ENCODE measurements around the gene FASTKD3. TPM values are rescaled to one million over a fixed set of nuclear protein-coding genes. Genes with fewer than 3 reads are reported as not detected.

Gene FASTKD3
- total and polyA plus RNA-seq, 10 of the 15 experiments (the other 5 are each of a cell fraction or from before 2014, with no cell fraction given), result 12.1 to 59.6 (median 25.3) TPM

- Histone ChIP-seq H3K9me3 (replicated peaks; ENCODE audit: control insufficient read depth, insufficient read depth, low read length) (no peaks in the 10 kb centered on the region), H3K9ac (ENCODE audit: control insufficient read depth, insufficient read depth, low read length) (no peak overlapping the region), H3K4me3 (no peak overlapping the region), H3K79me2 (ENCODE audit: control insufficient read depth, insufficient read depth, low read length) (peaks cover 6% of the 10 kb centered on the region), H3K27me3 (replicated peaks in 1 of 2; ENCODE audit: control insufficient read depth in 2 of 2, insufficient read depth in 2 of 2, low read length in 1 of 2) (no peaks in the 10 kb centered on the region), H4K20me1 (ENCODE audit: control insufficient read depth, insufficient read depth) (0 out of 2 replicates have a peak, but pooled peaks cover 3% of the 10 kb centered on the region), H3K36me3 (ENCODE audit: control insufficient read depth in 2 of 2, insufficient read depth in 2 of 2, low read length in 1 of 2) (peaks cover 15 to 33% of the 10 kb centered on the region in 2 experiments), H3K4me2 (ENCODE audit: control insufficient read depth, insufficient read depth) (no peak overlapping the region), H3K27ac (ENCODE audit: control insufficient read depth, insufficient read depth) (no peak overlapping the region), H3K4me1 (ENCODE audit: control insufficient read depth, insufficient read depth, low read length) (peaks cover 27% of the 10 kb centered on the region), H2AFZ (ENCODE audit: control insufficient read depth, low read depth, low read length) (no peak overlapping the region)
- intact Hi-C loops (cut with micrococcal nuclease; ENCODE audit: unreplicated experiment), result no loop called here
- FAIRE-seq (no peak), ATAC-seq (0 out of 3 replicates have a peak, but pooled peaks have one; percentile 18), DNase-seq (ENCODE audit: low read depth, low spot score) (no peak)
- CTCF ChIA-PET, result interaction anchor here (1.3 kb wide), 1 partner anchor 16 kb away, joined by 3 read pairs; no protein-coding TSS in a partner anchor
- 98% methylated on average over 4 of the region's 4 CpGs for WGBS (ENCODE audit: insufficient coverage, insufficient replicate concordance, low lambda C conversion rate, missing lambda C conversion rate)
- in situ Hi-C loops (cut with MboI), result no loop called here
- no peak for TF ChIP-seq SUZ12 (IDR thresholded peaks at IDR 0.05; ENCODE audit: unreplicated experiment)
- TF ChIP-seq CTCF (IDR thresholded peaks at IDR 0.05 in 2 of 3, conservative IDR thresholded peaks at IDR 0.05 in 1 of 3; ENCODE audit: control insufficient read depth in 2 of 3, extremely low read depth in 1 of 3, insufficient read depth in 1 of 3, low read depth in 3 of 3, low read length in 3 of 3), result 0 out of 6 replicates have a peak, but pooled peaks of 1 of the 3 experiments have one; percentile 6
- no TSS peak for BruUV-seq (replicated peaks)
- RAD21 ChIA-PET (ENCODE audit: unreplicated experiment), result no interaction called here
- SMC1A ChIA-PET (ENCODE audit: uncharacterized antibody, unreplicated experiment), result interaction anchor here (1.6 kb wide), 1 partner anchor 13 kb away, joined by 4 read pairs; the partner anchor contains the start of genes FASTKD3 and MTRR
- POLR2A ChIA-PET, result no interaction called here
These were observed 12.3 kb upstream of the FASTKD3 start for GRCh38 chr5:7881091-7881490.

- CTCF ChIA-PET, result interaction anchor here (1.8 to 2.0 kb wide), 2 partner anchors 9 to 33 kb away, joined by 3 to 15 read pairs; no protein-coding TSS in a partner anchor
- in situ Hi-C loops (cut with MboI), result no loop called here
- no TSS peak for BruUV-seq (replicated peaks)
- peak; percentile 69; the same call in 1 of the 2 replicates for TF ChIP-seq PML (IDR thresholded peaks at IDR 0.05; ENCODE audit: low read length)
- peak; percentile 65; the same call in 1 of the 2 replicates for TF ChIP-seq CBX5 (IDR thresholded peaks at IDR 0.05; ENCODE audit: low read depth)
- peak; percentile 62 to 63; a peak in 3 of 4 replicates for TF ChIP-seq IKZF2 (IDR thresholded peaks at IDR 0.05)
- TF ChIP-seq ZNF24 (IDR thresholded peaks at IDR 0.05), result peak; percentile 66; the same call in 1 of the 2 replicates
- TF ChIP-seq ZNF217 (IDR thresholded peaks at IDR 0.05), result peak; percentile 96
- TF ChIP-seq, protein P1, sequence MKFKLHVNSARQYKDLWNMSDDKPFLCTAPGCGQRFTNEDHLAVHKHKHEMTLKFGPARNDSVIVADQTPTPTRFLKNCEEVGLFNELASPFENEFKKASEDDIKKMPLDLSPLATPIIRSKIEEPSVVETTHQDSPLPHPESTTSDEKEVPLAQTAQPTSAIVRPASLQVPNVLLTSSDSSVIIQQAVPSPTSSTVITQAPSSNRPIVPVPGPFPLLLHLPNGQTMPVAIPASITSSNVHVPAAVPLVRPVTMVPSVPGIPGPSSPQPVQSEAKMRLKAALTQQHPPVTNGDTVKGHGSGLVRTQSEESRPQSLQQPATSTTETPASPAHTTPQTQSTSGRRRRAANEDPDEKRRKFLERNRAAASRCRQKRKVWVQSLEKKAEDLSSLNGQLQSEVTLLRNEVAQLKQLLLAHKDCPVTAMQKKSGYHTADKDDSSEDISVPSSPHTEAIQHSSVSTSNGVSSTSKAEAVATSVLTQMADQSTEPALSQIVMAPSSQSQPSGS (IDR thresholded peaks at IDR 0.05; ENCODE audit: low read length), result peak; percentile 91
- peak; percentile 88; the same call in 1 of the 2 replicates for TF ChIP-seq MTA3 (IDR thresholded peaks at IDR 0.05; ENCODE audit: borderline replicate concordance, low read length)
- no peak for TF ChIP-seq ETV6 (conservative IDR thresholded peaks at IDR 0.05 in 1 of 2, IDR thresholded peaks at IDR 0.05 in 1 of 2; ENCODE audit: borderline replicate concordance in 1 of 2, low read depth in 1 of 2)
- TF ChIP-seq IKZF1 (conservative IDR thresholded peaks at IDR 0.05), result peak; percentile 37
- peak; percentile 81 for TF ChIP-seq BCL11A (IDR thresholded peaks at IDR 0.05; ENCODE audit: low read depth, low read length)
- TF ChIP-seq NR2F1 (conservative IDR thresholded peaks at IDR 0.05), result peak; percentile 63; the same call in 1 of the 2 replicates
- TF ChIP-seq NFIC (IDR thresholded peaks at IDR 0.05; ENCODE audit: low read depth, low read length), result peak; percentile 93
These were observed 9.6 kb upstream of the FASTKD3 start for GRCh38 chr5:7878381-7878873.

More at GRCh38 chr5:7878381-7878873, 9.6 kb upstream of the FASTKD3 start:
- ChIA-PET POLR2A (no interaction called here), SMC1A (ENCODE audit: uncharacterized antibody, unreplicated experiment) (interaction anchor here (0.9 to 2.0 kb wide), 3 partner anchors 9 to 33 kb away, joined by 3 to 9 read pairs (median 4); partner anchors contain the start of genes FASTKD3 and MTRR), RAD21 (ENCODE audit: unreplicated experiment) (interaction anchor here (1.9 to 2.3 kb wide), 2 partner anchors 9 kb away, joined by 7 to 9 read pairs; partner anchors contain the start of genes FASTKD3 and MTRR)
- H3K27me3 ChIP-seq (replicated peaks in 1 of 2; ENCODE audit: control insufficient read depth in 2 of 2, insufficient read depth in 2 of 2, low read length in 1 of 2), result no peaks in the 10 kb centered on the region
- DNase-seq (ENCODE audit: low read depth, low spot score) (peak; percentile 66), ATAC-seq (peak; percentile 93), FAIRE-seq (peak; percentile 78)
- no peaks in the 10 kb centered on the region for H3K9me3 ChIP-seq (replicated peaks; ENCODE audit: control insufficient read depth, insufficient read depth, low read length)
- H3K79me2 ChIP-seq (ENCODE audit: control insufficient read depth, insufficient read depth, low read length), result peaks cover 13% of the 10 kb centered on the region
- H3K36me3 ChIP-seq (ENCODE audit: control insufficient read depth in 2 of 2, insufficient read depth in 2 of 2, low read length in 1 of 2), result peaks cover 18 to 34% of the 10 kb centered on the region in 2 experiments
- intact Hi-C loops (cut with micrococcal nuclease; ENCODE audit: unreplicated experiment), result no loop called here
- H3K4me2 ChIP-seq (ENCODE audit: control insufficient read depth, insufficient read depth), result peak overlapping the region; percentile 31; the same call in 1 of the 2 replicates
- H3K4me1 ChIP-seq (ENCODE audit: control insufficient read depth, insufficient read depth, low read length), result peaks cover 34% of the 10 kb centered on the region
- no peak overlapping the region for H2AFZ ChIP-seq (ENCODE audit: control insufficient read depth, low read depth, low read length)
- H3K4me3 ChIP-seq, result no peak overlapping the region
- H3K27ac ChIP-seq (ENCODE audit: control insufficient read depth, insufficient read depth), result no peak overlapping the region; the same call in 1 of the 2 replicates
- H4K20me1 ChIP-seq (ENCODE audit: control insufficient read depth, insufficient read depth), result 0 out of 2 replicates have a peak, but pooled peaks cover 3% of the 10 kb centered on the region
- H3K9ac ChIP-seq (ENCODE audit: control insufficient read depth, insufficient read depth, low read length), result no peak overlapping the region
